Measurements from ENCODE around the gene ESF1. TPM values are rescaled to one million over a fixed set of nuclear protein-coding genes. Genes with fewer than 3 reads are reported as not detected.

Gene ESF1
- total RNA-seq, 1 donor from 2014 or later, result 12.9 TPM

DNA sequence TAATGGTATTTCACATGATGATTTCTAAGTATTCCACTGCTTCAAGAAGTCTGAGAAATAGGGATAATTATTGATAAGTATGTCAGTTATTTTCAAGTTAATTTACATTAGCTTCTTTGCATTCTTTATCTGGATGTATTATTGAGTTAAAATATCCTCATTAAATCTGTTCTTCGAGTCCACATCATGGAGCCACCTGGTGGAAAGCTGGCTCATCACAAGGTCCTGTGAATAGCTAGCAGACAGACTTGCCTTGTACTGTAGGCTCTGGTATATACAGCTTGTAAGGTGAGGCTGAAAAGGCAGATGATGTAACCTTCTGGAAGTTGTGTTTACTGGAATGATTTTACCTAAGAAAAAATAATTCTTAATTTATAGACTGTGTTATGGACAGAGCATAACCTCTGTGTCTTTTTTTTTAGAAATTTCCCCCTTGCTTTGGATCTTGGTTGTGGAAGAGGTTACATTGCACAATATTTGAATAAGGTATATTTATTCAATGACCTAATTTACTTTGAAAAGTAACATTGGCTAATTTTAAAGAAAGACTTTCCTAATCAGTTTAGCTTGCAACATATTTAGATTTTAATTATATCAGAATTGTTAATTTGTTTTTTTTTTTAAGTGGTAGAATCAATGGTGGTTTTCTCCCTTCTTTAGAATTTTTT, 3.6 kb upstream of the ESF1 start:
- Histone ChIP-seq H3K36me3 (ENCODE audit: control insufficient read depth, insufficient read depth, low read length) (no peaks in the 10 kb centered on the region), H3K27me3 (ENCODE audit: control insufficient read depth, insufficient read depth, low read length) (no peaks in the 10 kb centered on the region), H3K4me3 (ENCODE audit: low read depth, low read length) (no peak overlapping the region)
- TF ChIP-seq, protein P1, sequence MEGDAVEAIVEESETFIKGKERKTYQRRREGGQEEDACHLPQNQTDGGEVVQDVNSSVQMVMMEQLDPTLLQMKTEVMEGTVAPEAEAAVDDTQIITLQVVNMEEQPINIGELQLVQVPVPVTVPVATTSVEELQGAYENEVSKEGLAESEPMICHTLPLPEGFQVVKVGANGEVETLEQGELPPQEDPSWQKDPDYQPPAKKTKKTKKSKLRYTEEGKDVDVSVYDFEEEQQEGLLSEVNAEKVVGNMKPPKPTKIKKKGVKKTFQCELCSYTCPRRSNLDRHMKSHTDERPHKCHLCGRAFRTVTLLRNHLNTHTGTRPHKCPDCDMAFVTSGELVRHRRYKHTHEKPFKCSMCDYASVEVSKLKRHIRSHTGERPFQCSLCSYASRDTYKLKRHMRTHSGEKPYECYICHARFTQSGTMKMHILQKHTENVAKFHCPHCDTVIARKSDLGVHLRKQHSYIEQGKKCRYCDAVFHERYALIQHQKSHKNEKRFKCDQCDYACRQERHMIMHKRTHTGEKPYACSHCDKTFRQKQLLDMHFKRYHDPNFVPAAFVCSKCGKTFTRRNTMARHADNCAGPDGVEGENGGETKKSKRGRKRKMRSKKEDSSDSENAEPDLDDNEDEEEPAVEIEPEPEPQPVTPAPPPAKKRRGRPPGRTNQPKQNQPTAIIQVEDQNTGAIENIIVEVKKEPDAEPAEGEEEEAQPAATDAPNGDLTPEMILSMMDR (IDR thresholded peaks at IDR 0.05; ENCODE audit: insufficient read depth, low read length, poor library complexity, severe bottlenecking), result peak; percentile 57
- DNase-seq (ENCODE audit: low read depth), result no peak

DNA sequence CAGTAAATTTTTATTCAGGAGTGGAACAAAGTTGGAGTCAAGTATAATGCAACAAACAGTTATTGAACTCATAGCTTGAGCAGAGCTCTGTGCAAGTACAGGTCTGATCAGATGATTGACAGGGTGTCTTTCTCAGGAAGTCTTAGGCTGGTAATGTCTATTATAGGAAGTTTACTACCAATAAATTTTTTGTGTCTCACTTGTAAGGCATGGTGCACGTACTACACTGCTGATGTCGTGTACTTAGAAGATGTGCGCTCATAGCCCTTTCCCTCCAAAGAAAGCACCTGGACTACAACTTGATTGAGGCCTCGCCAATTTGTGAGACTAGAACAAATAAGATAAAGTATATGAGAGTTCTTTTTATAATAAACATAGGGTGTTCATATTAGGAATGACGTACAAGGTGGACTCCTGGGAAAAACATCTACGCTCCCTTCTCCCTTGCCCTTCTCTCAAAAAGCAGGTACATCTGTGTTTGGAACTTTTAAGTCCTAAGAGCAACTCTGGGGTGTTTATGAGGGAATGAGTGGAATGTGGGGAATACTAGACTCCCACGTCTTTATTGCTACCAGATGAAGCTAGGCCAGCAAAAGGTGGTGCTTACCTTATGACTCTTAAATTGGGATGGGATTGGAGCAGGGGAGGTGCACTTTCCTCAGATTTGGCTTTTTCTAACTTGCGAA, 1.6 kb upstream of the ESF1 start:
- Histone ChIP-seq H3K27me3 (ENCODE audit: control insufficient read depth, insufficient read depth, low read length) (no peaks in the 10 kb centered on the region), H3K4me3 (ENCODE audit: low read depth, low read length) (peak overlapping the region; percentile 97), H3K36me3 (ENCODE audit: control insufficient read depth, insufficient read depth, low read length) (peaks cover 2% of the 10 kb centered on the region)
- TF ChIP-seq, protein P1 (IDR thresholded peaks at IDR 0.05; ENCODE audit: insufficient read depth, low read length, poor library complexity, severe bottlenecking), result no peak
- no peak for DNase-seq (ENCODE audit: low read depth)

DNA sequence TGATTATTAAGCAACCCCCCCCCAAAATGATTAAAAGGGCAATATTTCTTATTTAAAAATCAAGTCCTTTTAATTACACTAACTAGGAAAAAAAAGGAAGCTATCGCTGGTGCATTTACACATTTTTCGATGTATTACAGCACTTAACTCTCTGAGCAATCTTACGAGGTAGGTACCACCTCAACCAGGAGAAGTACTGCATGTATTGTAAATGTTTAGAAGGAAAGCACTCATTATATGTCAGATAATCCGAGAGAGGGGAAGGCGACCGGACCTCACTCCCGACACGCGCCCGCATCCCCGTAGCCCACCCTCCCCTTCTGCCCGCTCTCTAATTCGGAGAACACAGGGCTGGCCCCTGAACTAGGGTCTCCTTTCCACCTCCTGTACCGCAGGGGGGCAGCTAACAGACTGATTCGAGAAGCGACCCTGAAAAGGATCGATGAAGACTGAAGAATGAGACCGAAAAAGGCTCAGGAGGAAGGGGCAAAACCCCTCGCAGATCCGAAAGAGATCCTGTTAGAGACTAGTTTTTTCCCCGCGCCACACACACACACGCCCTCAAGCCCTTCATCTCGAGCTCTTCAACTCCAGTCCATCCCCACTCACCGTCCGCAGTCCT, 337 bp downstream of the ESF1 start:
- peaks cover 2% of the 10 kb centered on the region for H3K36me3 ChIP-seq (ENCODE audit: control insufficient read depth, insufficient read depth, low read length)
- H3K27me3 ChIP-seq (ENCODE audit: control insufficient read depth, insufficient read depth, low read length), result no peaks in the 10 kb centered on the region
- TF ChIP-seq, protein P1 (IDR thresholded peaks at IDR 0.05; ENCODE audit: insufficient read depth, low read length, poor library complexity, severe bottlenecking), result no peak
- no peak for DNase-seq (ENCODE audit: low read depth)
- peak overlapping the region; percentile 97 for H3K4me3 ChIP-seq (ENCODE audit: low read depth, low read length)

DNA sequence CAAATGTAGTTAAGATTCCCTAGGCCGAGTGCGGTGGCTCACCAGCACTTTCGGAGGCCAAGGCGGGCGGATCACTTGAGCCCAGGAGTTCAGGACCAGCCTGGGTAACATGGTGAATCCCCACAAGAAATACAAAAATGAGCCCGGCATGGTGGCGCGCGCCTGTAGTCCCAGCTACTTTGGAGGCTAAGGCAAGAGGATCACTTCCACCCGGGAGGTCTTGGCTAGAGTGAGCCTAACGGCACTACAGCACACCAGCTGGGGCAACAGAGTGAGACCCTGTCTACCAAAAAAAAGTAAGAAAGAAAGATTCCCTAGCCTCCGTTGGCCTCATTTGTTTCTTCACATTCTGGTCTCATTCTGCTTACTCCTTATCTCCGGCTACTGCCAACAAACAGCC, 1.2 kb downstream of the ESF1 start:
- peak overlapping the region; percentile 5 for H3K4me3 ChIP-seq (ENCODE audit: low read depth, low read length)
- no peak for DNase-seq (ENCODE audit: low read depth)
- TF ChIP-seq, protein P1 (IDR thresholded peaks at IDR 0.05; ENCODE audit: insufficient read depth, low read length, poor library complexity, severe bottlenecking), result no peak
- peaks cover 2% of the 10 kb centered on the region for H3K36me3 ChIP-seq (ENCODE audit: control insufficient read depth, insufficient read depth, low read length)
- H3K27me3 ChIP-seq (ENCODE audit: control insufficient read depth, insufficient read depth, low read length), result no peaks in the 10 kb centered on the region

DNA sequence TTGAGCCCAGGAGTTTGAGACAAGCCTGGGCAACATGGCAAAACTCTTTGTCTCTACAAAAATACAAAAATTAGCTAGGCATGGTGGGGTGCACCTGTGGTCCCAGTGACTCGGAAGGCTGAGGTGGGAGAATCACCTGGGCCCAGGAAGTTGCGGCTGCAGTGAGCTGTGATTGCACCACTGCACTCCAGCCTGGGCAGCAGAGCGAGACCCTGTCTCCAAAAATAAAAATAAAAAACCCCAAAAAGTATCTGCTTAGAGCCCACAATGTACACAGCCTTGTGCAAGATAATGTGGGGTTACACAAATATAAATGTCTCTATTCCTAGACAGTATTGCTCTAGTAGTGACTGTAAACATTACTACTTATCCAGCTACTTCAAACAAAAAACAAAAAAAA, 5.9 kb downstream of the ESF1 start:
- TF ChIP-seq, protein P1 (IDR thresholded peaks at IDR 0.05; ENCODE audit: insufficient read depth, low read length, poor library complexity, severe bottlenecking), result no peak
- no peak for DNase-seq (ENCODE audit: low read depth)
- Histone ChIP-seq H3K27me3 (ENCODE audit: control insufficient read depth, insufficient read depth, low read length) (no peaks in the 10 kb centered on the region), H3K4me3 (ENCODE audit: low read depth, low read length) (no peak overlapping the region), H3K36me3 (ENCODE audit: control insufficient read depth, insufficient read depth, low read length) (peaks cover 2% of the 10 kb centered on the region)
